VCaP (cell line): ENCODE measurements around the gene PACS2.
"Not testable (repeated sequence)": the region's sequence is repeated elsewhere in the genome, so short reads cannot be mapped to it uniquely, and the experiment has no call there.

Experiments used
- H3K27ac ChIP-seq: fragments of 450-650 bp; 2 replicates; pipeline ENCODE4 v1.5.1; 2017
- CTCF ChIP-seq: fragments of 450-650 bp; conservative IDR thresholded peaks from 2 replicates; pipeline ENCODE4 v1.5.1; 2017; ENCODE audit warnings: mild to moderate bottlenecking, moderate library complexity

Gene PACS2

GRCh38 chr14:105332350-105332874 lies 17.9 kb downstream of the PACS2 start:
- no peak overlapping the region for H3K27ac ChIP-seq
- no peak for TF ChIP-seq CTCF

- no peak overlapping the region for H3K27ac ChIP-seq
- TF ChIP-seq CTCF = no peak
Measured at GRCh38 chr14:105333020-105333490, 18.5 kb downstream of the PACS2 start.

- no peak overlapping the region for H3K27ac ChIP-seq
- TF ChIP-seq CTCF = no peak
Measured at GRCh38 chr14:105333613-105334364, 19.2 kb downstream of the PACS2 start.

- H3K27ac ChIP-seq = no peak overlapping the region
- no peak for TF ChIP-seq CTCF
Measured at GRCh38 chr14:105334383-105335230, 20.1 kb downstream of the PACS2 start.

- not testable (repeated sequence) for H3K27ac ChIP-seq
Measured at GRCh38 chr14:105335231-105335542, 20.6 kb downstream of the PACS2 start.

GRCh38 chr14:105335735-105336476 lies 21.4 kb downstream of the PACS2 start:
- TF ChIP-seq CTCF = no peak
- no peak overlapping the region for H3K27ac ChIP-seq

- no peak for TF ChIP-seq CTCF
- H3K27ac ChIP-seq = no peak overlapping the region
Measured at GRCh38 chr14:105336477-105337287, 22.1 kb downstream of the PACS2 start.
